ENCODE data around the gene MESD. TPM values are rescaled to one million over a fixed set of nuclear protein-coding genes. Genes with fewer than 3 reads are reported as not detected.

The MESD gene
- total RNA-seq, 4 donors from 2014 or later, result 14.1 to 38.2 (median 24.7) TPM

- Histone ChIP-seq H3K27me3 (no peaks in the 10 kb centered on the region), H3K4me1 (peaks cover 14% of the 10 kb centered on the region), H3K27ac (no peak overlapping the region), H3K9me3 (no peaks in the 10 kb centered on the region), H3K4me3 (no peak overlapping the region), H3K36me3 (no peaks in the 10 kb centered on the region)
- TF ChIP-seq EP300 (IDR thresholded peaks at IDR 0.05), result no peak
- TF ChIP-seq POLR2A (IDR thresholded peaks at IDR 0.05), result no peak
- TF ChIP-seq POLR2AphosphoS5 (IDR thresholded peaks at IDR 0.05), result no peak
- TF ChIP-seq CTCF (IDR thresholded peaks at IDR 0.05), result no peak
- WGBS, result 91% methylated on average over 2 of the region's 2 CpGs
- DNase-seq (ENCODE audit: low spot score in 2 of 2), result no peak
These were observed 37.4 kb upstream of the MESD start for GRCh38 chr15:81026836-81027599.

- DNase-seq (ENCODE audit: low spot score in 2 of 2), result no peak
- Histone ChIP-seq H3K36me3 (no peaks in the 10 kb centered on the region), H3K4me1 (peaks cover 14% of the 10 kb centered on the region), H3K4me3 (no peak overlapping the region), H3K27me3 (no peaks in the 10 kb centered on the region), H3K27ac (no peak overlapping the region), H3K9me3 (no peaks in the 10 kb centered on the region)
- TF ChIP-seq POLR2AphosphoS5 (IDR thresholded peaks at IDR 0.05) (no peak), EP300 (IDR thresholded peaks at IDR 0.05) (no peak)
- 71% methylated on average over 4 of the region's 4 CpGs for WGBS
These were observed 36.2 kb upstream of the MESD start for GRCh38 chr15:81025721-81026370.

GRCh38 chr15:81024936-81025335 is 35.3 kb upstream of the MESD start:
- no peaks in the 10 kb centered on the region for H3K9me3 ChIP-seq
- H3K4me3 ChIP-seq, result no peak overlapping the region
- DNase-seq (ENCODE audit: low spot score in 2 of 2), result no peak
- H3K36me3 ChIP-seq, result no peaks in the 10 kb centered on the region
- peaks cover 14% of the 10 kb centered on the region for H3K4me1 ChIP-seq
- H3K27ac ChIP-seq, result no peak overlapping the region
- H3K27me3 ChIP-seq, result no peaks in the 10 kb centered on the region
- TF ChIP-seq CTCF (IDR thresholded peaks at IDR 0.05) (no peak), EP300 (IDR thresholded peaks at IDR 0.05) (no peak), POLR2A (IDR thresholded peaks at IDR 0.05) (no peak), POLR2AphosphoS5 (IDR thresholded peaks at IDR 0.05) (no peak)
- WGBS, result 91% methylated on average over 8 of the region's 8 CpGs

- TF ChIP-seq EP300 (IDR thresholded peaks at IDR 0.05), result no peak
- TF ChIP-seq POLR2A (IDR thresholded peaks at IDR 0.05), result no peak
- no peak for TF ChIP-seq POLR2AphosphoS5 (IDR thresholded peaks at IDR 0.05)
- no peak for TF ChIP-seq CTCF (IDR thresholded peaks at IDR 0.05)
- WGBS, result 84% methylated on average over 10 of the region's 10 CpGs
- no peak overlapping the region for H3K4me3 ChIP-seq
- no peaks in the 10 kb centered on the region for H3K36me3 ChIP-seq
- peaks cover 14% of the 10 kb centered on the region for H3K4me1 ChIP-seq
- peak overlapping the region; percentile 73 for H3K27ac ChIP-seq
- no peaks in the 10 kb centered on the region for H3K27me3 ChIP-seq
- no peak for DNase-seq (ENCODE audit: low spot score in 2 of 2)
- no peaks in the 10 kb centered on the region for H3K9me3 ChIP-seq
These were observed 34.8 kb upstream of the MESD start for GRCh38 chr15:81024265-81024872.

GRCh38 chr15:81023483-81024264 is 34.1 kb upstream of the MESD start:
- no peaks in the 10 kb centered on the region for H3K9me3 ChIP-seq
- TF ChIP-seq EP300 (IDR thresholded peaks at IDR 0.05), result no peak
- TF ChIP-seq POLR2A (IDR thresholded peaks at IDR 0.05), result no peak
- peak in 2 of 3 donors; percentile 19 to 42 for TF ChIP-seq POLR2AphosphoS5 (IDR thresholded peaks at IDR 0.05)
- no peak for TF ChIP-seq CTCF (IDR thresholded peaks at IDR 0.05)
- WGBS, result 56% methylated on average over 13 of the region's 13 CpGs
- no peak overlapping the region for H3K4me3 ChIP-seq
- no peaks in the 10 kb centered on the region for H3K27me3 ChIP-seq
- H3K36me3 ChIP-seq, result no peaks in the 10 kb centered on the region
- H3K4me1 ChIP-seq, result peaks cover 9% of the 10 kb centered on the region
- peak; percentile 90 to 91 for DNase-seq (ENCODE audit: low spot score in 2 of 2)
- H3K27ac ChIP-seq, result peak overlapping the region; percentile 73
